Measurements from ENCODE around the gene LRP5.

DNA sequence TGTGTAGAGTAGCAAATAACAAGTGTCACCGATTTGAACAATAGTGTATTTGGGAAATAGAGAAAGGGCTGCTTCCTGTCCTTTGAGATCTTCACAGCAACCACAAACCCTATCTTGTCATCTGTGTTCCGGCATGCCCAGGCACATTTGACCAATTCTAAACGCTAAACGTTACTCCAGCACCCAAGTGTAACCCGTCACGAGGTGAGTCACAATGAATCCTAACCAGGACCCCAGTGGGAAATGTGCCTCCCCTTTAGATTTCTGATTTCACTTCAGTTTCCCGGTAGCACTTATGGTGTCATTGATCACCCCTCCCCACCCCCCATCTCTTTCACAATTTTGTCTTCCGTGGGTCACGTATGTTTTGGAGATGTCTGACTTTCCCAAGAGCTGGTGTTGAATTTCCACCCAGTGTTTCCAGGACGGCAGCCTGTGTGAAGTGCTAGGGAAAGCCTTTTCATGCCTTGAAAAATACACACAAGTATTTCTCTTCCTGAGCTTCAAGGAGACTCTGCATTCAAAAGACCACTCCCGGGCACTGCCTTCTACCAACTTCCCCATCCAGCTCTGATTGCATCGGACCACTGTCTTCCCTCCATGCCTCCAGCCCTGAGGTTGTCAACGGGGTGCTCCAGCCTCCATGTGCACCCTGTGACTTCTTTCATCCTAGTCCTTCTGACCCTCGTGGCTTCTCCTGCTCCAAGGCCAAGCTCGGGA, 30.1 kb upstream of the LRP5 start:
- no peak for TF ChIP-seq CTCF (IDR thresholded peaks at IDR 0.05)
- TF ChIP-seq POLR2A (IDR thresholded peaks at IDR 0.05) = no peak

Data from testis (tissue), 2 donors.